ENCODE measurements around the gene PITX2.
"Not testable (repeated sequence)": the region's sequence is repeated elsewhere in the genome, so short reads cannot be mapped to it uniquely, and the experiment has no call there.

Gene PITX2

GRCh38 chr4:110610940-110611831 lies 11.7 kb downstream of the PITX2 start:
- no peak for DNase-seq (ENCODE audit: low read depth)

- DNase-seq (ENCODE audit: low read depth): no peak
These were observed 12.3 kb downstream of the PITX2 start for GRCh38 chr4:110610620-110610939.

- no peak for DNase-seq (ENCODE audit: low read depth)
These were observed 13.7 kb downstream of the PITX2 start for GRCh38 chr4:110609044-110609750.

GRCh38 chr4:110605077-110605476 lies 17.8 kb downstream of the PITX2 start:
- no peak for DNase-seq (ENCODE audit: low read depth)

GRCh38 chr4:110602061-110602460 lies 20.8 kb downstream of the PITX2 start:
- DNase-seq (ENCODE audit: low read depth): no peak

- no peak for DNase-seq (ENCODE audit: low read depth)
These were observed 25.3 kb downstream of the PITX2 start for GRCh38 chr4:110597582-110597981.

GRCh38 chr4:110596431-110596830 lies 26.4 kb downstream of the PITX2 start:
- no peak for DNase-seq (ENCODE audit: low read depth)

- DNase-seq (ENCODE audit: low read depth): no peak
These were observed 27.3 kb downstream of the PITX2 start for GRCh38 chr4:110595583-110595982.

GRCh38 chr4:110589297-110589696 lies 33.6 kb downstream of the PITX2 start:
- DNase-seq (ENCODE audit: low read depth): no peak

- DNase-seq (ENCODE audit: low read depth): no peak
These were observed 35.1 kb downstream of the PITX2 start for GRCh38 chr4:110587666-110588285.

- DNase-seq (ENCODE audit: low read depth): no peak
These were observed 36.6 kb downstream of the PITX2 start for GRCh38 chr4:110586131-110586850.

GRCh38 chr4:110576696-110577095 lies 46.2 kb downstream of the PITX2 start:
- not testable (repeated sequence) for DNase-seq (ENCODE audit: low read depth)

All from T-helper 22 cell (primary cell).